GM19467 (cell line): ENCODE measurements around the gene CDCP2.
"Not testable (repeated sequence)": the region's sequence is repeated elsewhere in the genome, so short reads cannot be mapped to it uniquely, and the experiment has no call there.

Experiments
- ATAC-seq: cut with Tn5 transposase; IDR thresholded peaks from one replicate; pipeline ENCODE4 v1.9.1; 2021; ENCODE audit warnings: mild to moderate bottlenecking, moderate library complexity; ENCODE audit not compliant: unreplicated experiment

The CDCP2 gene

GRCh38 chr1:54095546-54096226 is 57.1 kb downstream of the CDCP2 start:
- ATAC-seq, result no peak

DNA sequence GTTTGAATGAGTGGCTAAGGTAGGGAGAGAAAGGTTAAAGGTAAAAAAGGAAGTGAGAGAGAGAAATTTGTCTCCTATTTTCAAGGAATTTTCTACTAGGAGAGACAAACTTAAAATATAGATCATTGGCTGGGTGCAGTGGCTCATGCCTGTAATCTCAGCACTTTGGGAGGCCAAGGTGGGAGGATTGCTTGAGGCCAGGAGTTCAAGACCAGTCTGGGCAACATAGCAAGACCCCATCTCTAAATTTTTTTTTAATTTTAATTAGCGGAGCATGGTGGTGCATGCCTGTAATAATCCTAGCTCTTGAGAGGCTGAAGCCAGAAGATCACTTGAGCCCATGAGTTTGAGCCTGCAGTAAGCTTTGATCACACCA is 58.1 kb downstream of the CDCP2 start:
- not testable (repeated sequence) for ATAC-seq

DNA sequence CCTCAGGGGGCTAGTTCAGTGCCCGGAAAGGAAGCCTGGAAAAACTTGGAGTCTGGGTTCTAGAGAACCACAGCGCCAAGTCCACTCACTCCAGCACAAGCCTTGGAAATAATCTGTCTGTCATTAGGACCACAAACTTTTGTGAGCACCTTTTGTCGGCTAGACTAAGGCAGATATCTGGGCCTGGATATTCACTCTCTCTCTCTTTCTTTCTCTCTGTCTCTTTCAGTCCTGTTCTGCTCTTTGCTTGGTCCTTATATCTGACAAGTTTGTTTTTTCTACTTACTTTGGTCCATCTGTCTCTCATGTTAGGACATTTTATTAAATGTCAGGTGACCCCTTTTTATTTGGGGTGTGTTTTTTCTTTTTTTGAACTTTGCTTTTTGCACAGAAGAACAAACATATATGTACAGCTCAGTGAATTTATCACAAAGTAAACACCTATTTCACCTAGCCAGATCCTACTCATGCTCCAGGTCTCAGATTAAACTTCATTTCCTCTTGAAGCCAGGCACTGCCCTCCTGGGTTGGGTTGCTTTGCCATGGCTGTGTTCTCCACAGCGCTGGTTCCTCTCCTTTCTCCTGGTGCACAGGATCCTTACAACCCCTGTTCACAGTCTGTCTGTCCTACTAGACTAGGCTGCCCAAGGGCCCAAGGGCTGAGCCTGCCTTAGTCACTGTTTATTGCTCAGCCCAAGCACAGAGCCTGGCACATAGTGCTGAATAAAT is 58.6 kb downstream of the CDCP2 start:
- ATAC-seq, result no peak

DNA sequence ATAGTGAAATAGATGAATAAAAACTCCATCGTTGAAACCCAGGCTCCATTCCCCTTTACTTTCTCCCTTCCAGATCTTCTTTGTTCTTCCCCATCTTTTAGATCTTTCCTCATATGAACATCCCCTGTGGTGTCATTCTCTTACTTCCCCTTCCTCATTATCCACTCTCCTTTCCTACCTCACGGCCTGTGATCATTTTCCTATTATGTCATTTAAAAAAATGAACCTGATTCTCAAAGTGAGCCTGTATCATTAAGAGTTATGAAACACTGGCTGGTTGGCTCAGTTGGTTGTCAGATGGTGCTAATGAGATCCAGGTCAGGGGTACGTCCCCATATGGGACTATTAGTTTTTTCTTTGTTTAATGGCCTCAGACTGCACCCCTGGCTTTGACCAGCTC is 61.1 kb downstream of the CDCP2 start:
- no peak for ATAC-seq

DNA sequence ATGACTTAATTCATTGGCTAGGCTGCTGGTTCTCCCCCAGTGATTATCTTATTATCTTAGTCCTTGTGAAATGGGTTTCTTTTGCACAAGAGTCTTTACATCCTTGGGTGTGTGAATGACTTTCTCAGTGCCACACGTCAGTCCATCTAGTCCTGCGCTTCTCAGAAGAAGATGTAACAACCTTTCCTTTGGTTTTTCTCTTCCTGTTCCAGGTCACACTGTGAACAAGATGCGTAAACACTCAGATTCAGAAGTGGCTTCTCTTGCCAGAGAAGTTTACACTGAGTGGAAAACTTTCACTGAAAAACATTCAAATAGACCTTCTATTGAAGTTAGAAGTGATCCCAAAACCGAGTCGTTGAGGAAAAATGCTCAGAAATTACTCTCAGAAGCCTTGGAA is 64.4 kb downstream of the CDCP2 start:
- no peak for ATAC-seq

GRCh38 chr1:54086754-54087153 is 66.0 kb downstream of the CDCP2 start:
- no peak for ATAC-seq

DNA sequence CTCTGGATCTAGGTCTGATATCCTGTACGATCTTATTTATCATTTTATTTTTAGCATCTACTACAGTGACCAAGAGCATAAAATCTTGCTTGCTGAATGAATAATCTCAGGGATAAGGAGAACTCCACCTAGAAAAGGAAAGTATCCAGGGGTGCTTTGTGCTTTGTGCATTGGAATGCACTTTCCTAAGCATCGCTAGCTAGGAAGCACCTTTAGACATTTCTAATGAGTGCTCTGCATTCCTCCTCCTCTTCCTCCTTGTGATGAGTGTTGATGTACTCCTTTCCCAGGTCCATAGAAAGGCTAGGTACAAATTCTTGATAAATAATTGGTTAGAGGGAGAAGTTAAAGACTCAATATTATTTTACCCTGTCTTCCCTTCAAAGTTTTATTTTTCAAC is 68.0 kb downstream of the CDCP2 start:
- no peak for ATAC-seq
